Common myeloid progenitor, CD34-positive (primary cell): ENCODE measurements around the gene OR52W1.

Source experiments
- CTCF ChIA-PET: fragments of 350-600 bp; sonication (Branson Sonifier 250); formaldehyde crosslinking; loops from one replicate; lab custom pipeline; 2021; ENCODE audit warnings: antibody characterized with exemption; lab: Charles Lee
- POLR2A ChIA-PET: fragments of 350-600 bp; sonication (Branson Sonifier 250); formaldehyde crosslinking; loops from one replicate; lab custom pipeline; 2021; ENCODE audit warnings: antibody characterized with exemption; lab: Charles Lee
- DNase-seq, 3 donors: peaks; one replicate each; pipeline versions ENCODE4 v3.0.0 to v3.0.0-alpha.2; 2013
- H3K27ac ChIP-seq, 2 experiments: 1 replicate in 1 of 2; 2 replicates in 1 of 2; pipeline ENCODE4 v1.7.0; 2013; ENCODE audit warnings: inconsistent platforms in 2 of 2, low read length in 2 of 2, mild to moderate bottlenecking in 2 of 2, low read depth in 1 of 2, moderate library complexity in 1 of 2; ENCODE audit not compliant: severe bottlenecking in 2 of 2, insufficient read depth in 1 of 2, poor library complexity in 1 of 2
- H3K27me3 ChIP-seq, 5 experiments: replicated peaks in 2 of 5; 1 replicate in 3 of 5; 2 replicates in 2 of 5; pipeline versions ENCODE4 v1.6.1 to v1.7.0; 2013; ENCODE audit warnings: low read length in 4 of 5, mild to moderate bottlenecking in 2 of 5, moderate library complexity in 2 of 5, inconsistent platforms in 1 of 5; ENCODE audit not compliant: insufficient read depth in 5 of 5, control insufficient read depth in 4 of 5
- H3K36me3 ChIP-seq, 4 experiments: 1 replicate in 2 of 4; 2 replicates in 2 of 4; pipeline versions ENCODE4 v1.6.1 to v1.7.0; 2013; ENCODE audit warnings: low read length in 3 of 4, control low read depth in 1 of 4, mild to moderate bottlenecking in 1 of 4; ENCODE audit not compliant: control insufficient read depth in 4 of 4, insufficient read depth in 4 of 4
- H3K4me1 ChIP-seq, 4 experiments: 1 replicate in 3 of 4; 2 replicates in 1 of 4; pipeline versions ENCODE4 v1.6.1 to v1.7.1; 2013; ENCODE audit warnings: low read length in 3 of 4, mild to moderate bottlenecking in 3 of 4, control low read depth in 1 of 4, inconsistent platforms in 1 of 4, moderate library complexity in 1 of 4; ENCODE audit not compliant: control insufficient read depth in 4 of 4, insufficient read depth in 4 of 4; ENCODE audit errors: control extremely low read depth in 1 of 4
- H3K4me3 ChIP-seq, 7 experiments: 1 replicate in 4 of 7; 2 replicates in 3 of 7; pipeline versions ENCODE4 v1.5.1 to v1.7.0; 2013; ENCODE audit warnings: mild to moderate bottlenecking in 7 of 7, low read length in 6 of 7, moderate library complexity in 6 of 7, inconsistent platforms in 2 of 7, low read depth in 2 of 7, control low read depth in 1 of 7; ENCODE audit not compliant: insufficient read depth in 4 of 7, control insufficient read depth in 1 of 7; ENCODE audit errors: extremely low read depth in 1 of 7
- H3K9me3 ChIP-seq, 5 experiments: 1 replicate in 4 of 5; 2 replicates in 1 of 5; pipeline versions ENCODE4 v1.6.1 to v1.7.1; 2013; ENCODE audit warnings: low read length in 4 of 5, mild to moderate bottlenecking in 2 of 5, inconsistent platforms in 1 of 5, low read depth in 1 of 5, moderate library complexity in 1 of 5; ENCODE audit not compliant: control insufficient read depth in 4 of 5, insufficient read depth in 2 of 5; ENCODE audit errors: control extremely low read depth in 1 of 5
- WGBS: methylation state at CpG from one replicate; pipeline ENCODE4 v1.1.5; 2013; ENCODE audit not compliant: insufficient coverage; 5-methylcytosine and 5-hydroxymethylcytosine counted together

Gene OR52W1

GRCh38 chr11:6237761-6238302, 38.8 kb downstream of the OR52W1 start:
- no peaks in the 10 kb centered on the region for H3K9me3 ChIP-seq
- H3K4me3 ChIP-seq: no peak overlapping the region
- CTCF ChIA-PET: no interaction called here
- H3K27ac ChIP-seq: no peak overlapping the region
- H3K27me3 ChIP-seq: no peaks in the 10 kb centered on the region
- DNase-seq: peak in 1 of 3 donors; percentile 13
- 95% methylated on average over 4 of the region's 5 CpGs for WGBS
- no peaks in the 10 kb centered on the region for H3K36me3 ChIP-seq
- H3K4me1 ChIP-seq: peaks cover 0 to 24% (median 19%) of the 10 kb centered on the region in 4 experiments
- POLR2A ChIA-PET: interaction anchor here (0.7 kb wide), 1 partner anchor 406 kb away, joined by 3 read pairs; no protein-coding TSS in a partner anchor

- DNase-seq: no peak
- ChIA-PET CTCF (no interaction called here), POLR2A (no interaction called here)
- 100% methylated on average over 1 of the region's 1 CpG for WGBS
- no peak within 1 kb of the TSS for H3K4me3 ChIP-seq
- H3K27me3 ChIP-seq: no peaks in the 10 kb centered on the region
- no peak within 1 kb of the TSS for H3K27ac ChIP-seq
- H3K4me1 ChIP-seq: peaks cover 0 to 15% (median 11%) of the 10 kb centered on the region in 4 experiments
- no peaks in the 10 kb centered on the region for H3K36me3 ChIP-seq
- no peaks in the 10 kb centered on the region for H3K9me3 ChIP-seq
Observed at GRCh38 chr11:6238902-6239301, 39.9 kb downstream of the OR52W1 start, which contains the start of gene CNGA4. Gene CNGA4, plus strand, starts transcription at chr11:6239089. Its CDS starts 118 bp downstream, at chr11:6239207.

GRCh38 chr11:6240139-6240538, 41.1 kb downstream of the OR52W1 start:
- Histone ChIP-seq H3K4me3 (no peak overlapping the region), H3K27ac (no peak overlapping the region), H3K27me3 (peaks cover 0 to 5% (median 0%) of the 10 kb centered on the region in 5 experiments), H3K9me3 (no peaks in the 10 kb centered on the region), H3K36me3 (no peaks in the 10 kb centered on the region), H3K4me1 (peaks cover 0 to 13% (median 8%) of the 10 kb centered on the region in 4 experiments)
- DNase-seq: no peak
- WGBS: 96% methylated on average over 28 of the region's 28 CpGs
- ChIA-PET CTCF (interaction anchor here (0.8 to 0.9 kb wide), 2 partner anchors 16 to 233 kb away, joined by 3 read pairs; partner anchors contain the start of gene OR56A4), POLR2A (no interaction called here)

GRCh38 chr11:6240781-6241180, 41.8 kb downstream of the OR52W1 start:
- no CpG with 5 or more reads among the region's 1 CpG for WGBS
- ChIA-PET POLR2A (no interaction called here), CTCF (interaction anchor here (0.8 to 2.3 kb wide), 3 partner anchors 11 to 234 kb away, joined by 3 to 8 read pairs (median 3); partner anchors contain the start of gene OR56A4)
- DNase-seq: peak in 1 of 3 donors; percentile 13
- peaks cover 0 to 8% (median 0%) of the 10 kb centered on the region in 5 experiments for H3K27me3 ChIP-seq
- no peaks in the 10 kb centered on the region for H3K9me3 ChIP-seq
- no peak overlapping the region for H3K4me3 ChIP-seq
- H3K36me3 ChIP-seq: no peaks in the 10 kb centered on the region
- H3K4me1 ChIP-seq: peaks cover 0 to 10% (median 4%) of the 10 kb centered on the region in 4 experiments
- H3K27ac ChIP-seq: no peak overlapping the region

- no peaks in the 10 kb centered on the region for H3K9me3 ChIP-seq
- no peaks in the 10 kb centered on the region for H3K36me3 ChIP-seq
- H3K4me3 ChIP-seq: no peak overlapping the region
- 96% methylated on average over 7 of the region's 7 CpGs for WGBS
- no peak for DNase-seq
- peaks cover 0 to 10% (median 4%) of the 10 kb centered on the region in 4 experiments for H3K4me1 ChIP-seq
- peaks cover 0 to 8% (median 0%) of the 10 kb centered on the region in 5 experiments for H3K27me3 ChIP-seq
- POLR2A ChIA-PET: no interaction called here
- CTCF ChIA-PET: interaction anchor here (2.3 kb wide), 1 partner anchor 10 kb away, joined by 8 read pairs; no protein-coding TSS in a partner anchor
- H3K27ac ChIP-seq: no peak overlapping the region
Observed at GRCh38 chr11:6241316-6241715, 42.3 kb downstream of the OR52W1 start.

- H3K27me3 ChIP-seq: peaks cover 0 to 8% (median 0%) of the 10 kb centered on the region in 5 experiments
- 100% methylated on average over 1 of the region's 2 CpGs for WGBS
- ChIA-PET POLR2A (no interaction called here), CTCF (no interaction called here)
- no peak for DNase-seq
- no peaks in the 10 kb centered on the region for H3K36me3 ChIP-seq
- H3K27ac ChIP-seq: no peak overlapping the region
- H3K4me1 ChIP-seq: peaks cover 0 to 6% (median 2%) of the 10 kb centered on the region in 4 experiments
- no peak overlapping the region for H3K4me3 ChIP-seq
- H3K9me3 ChIP-seq: no peaks in the 10 kb centered on the region
Observed at GRCh38 chr11:6245536-6245935, 46.5 kb downstream of the OR52W1 start.

- DNase-seq: no peak
- no peaks in the 10 kb centered on the region for H3K36me3 ChIP-seq
- no peaks in the 10 kb centered on the region for H3K9me3 ChIP-seq
- H3K27me3 ChIP-seq: peaks cover 0 to 8% (median 0%) of the 10 kb centered on the region in 5 experiments
- no peak overlapping the region for H3K27ac ChIP-seq
- POLR2A ChIA-PET: no interaction called here
- CTCF ChIA-PET: interaction anchor here (1.2 kb wide), 1 partner anchor 9 kb away, joined by 3 read pairs; no protein-coding TSS in a partner anchor
- H3K4me1 ChIP-seq: no peaks in the 10 kb centered on the region
- WGBS: no CpG with 5 or more reads among the region's 1 CpG
- no peak overlapping the region for H3K4me3 ChIP-seq
Observed at GRCh38 chr11:6248248-6248647, 49.2 kb downstream of the OR52W1 start.
